ENCODE results near the gene CIRBP. TPM values are rescaled to one million over a fixed set of nuclear protein-coding genes. Genes with fewer than 3 reads are reported as not detected.

The CIRBP gene
- total RNA-seq, 1 donor from 2014 or later, result 421 TPM

- Mint-ChIP-seq H3K36me3 (ENCODE audit: low read depth) (peaks cover 9% of the 10 kb centered on the region), H3K4me3 (peak overlapping the region; percentile 86), H3K27me3 (ENCODE audit: low read depth) (peaks cover 26% of the 10 kb centered on the region), H3K27ac (ENCODE audit: unreplicated experiment) (no peak overlapping the region), H3K4me1 (peaks cover 43% of the 10 kb centered on the region), H3K9me3 (no peaks in the 10 kb centered on the region)
- no peak for TF ChIP-seq CTCF (conservative IDR thresholded peaks at IDR 0.05)
- no peak for DNase-seq (ENCODE audit: low read depth, low spot score)
These were observed 11.5 kb upstream of the CIRBP start for GRCh38 chr19:1257475-1258162.

GRCh38 chr19:1258163-1258492, 11.0 kb upstream of the CIRBP start:
- DNase-seq (ENCODE audit: low read depth, low spot score), result no peak
- H3K27ac Mint-ChIP-seq (ENCODE audit: unreplicated experiment), result no peak overlapping the region
- peaks cover 47% of the 10 kb centered on the region for H3K4me1 Mint-ChIP-seq
- H3K36me3 Mint-ChIP-seq (ENCODE audit: low read depth), result peaks cover 9% of the 10 kb centered on the region
- peak overlapping the region; percentile 86 for H3K4me3 Mint-ChIP-seq
- no peaks in the 10 kb centered on the region for H3K9me3 Mint-ChIP-seq
- H3K27me3 Mint-ChIP-seq (ENCODE audit: low read depth), result peaks cover 27% of the 10 kb centered on the region
- TF ChIP-seq CTCF (conservative IDR thresholded peaks at IDR 0.05), result no peak

- Mint-ChIP-seq H3K9me3 (no peaks in the 10 kb centered on the region), H3K4me3 (peak overlapping the region; percentile 86), H3K27ac (ENCODE audit: unreplicated experiment) (no peak overlapping the region), H3K27me3 (ENCODE audit: low read depth) (peaks cover 30% of the 10 kb centered on the region), H3K36me3 (ENCODE audit: low read depth) (peaks cover 9% of the 10 kb centered on the region), H3K4me1 (peaks cover 51% of the 10 kb centered on the region)
- TF ChIP-seq CTCF (conservative IDR thresholded peaks at IDR 0.05), result no peak
- DNase-seq (ENCODE audit: low read depth, low spot score), result no peak
These were observed 10.4 kb upstream of the CIRBP start for GRCh38 chr19:1258707-1259205.

- Mint-ChIP-seq H3K27me3 (ENCODE audit: low read depth) (peaks cover 30% of the 10 kb centered on the region), H3K9me3 (no peaks in the 10 kb centered on the region), H3K4me1 (peaks cover 55% of the 10 kb centered on the region), H3K36me3 (ENCODE audit: low read depth) (peaks cover 9% of the 10 kb centered on the region), H3K27ac (ENCODE audit: unreplicated experiment) (peak overlapping the region; percentile 71), H3K4me3 (peak overlapping the region; percentile 86)
- no peak for TF ChIP-seq CTCF (conservative IDR thresholded peaks at IDR 0.05)
- no peak for DNase-seq (ENCODE audit: low read depth, low spot score)
These were observed 9.8 kb upstream of the CIRBP start for GRCh38 chr19:1259206-1259875.

- peak overlapping the region; percentile 71 for H3K27ac Mint-ChIP-seq (ENCODE audit: unreplicated experiment)
- peaks cover 62% of the 10 kb centered on the region for H3K4me1 Mint-ChIP-seq
- DNase-seq (ENCODE audit: low read depth, low spot score), result no peak
- peak overlapping the region; percentile 86 for H3K4me3 Mint-ChIP-seq
- no peaks in the 10 kb centered on the region for H3K9me3 Mint-ChIP-seq
- no peak for TF ChIP-seq CTCF (conservative IDR thresholded peaks at IDR 0.05)
- peaks cover 33% of the 10 kb centered on the region for H3K27me3 Mint-ChIP-seq (ENCODE audit: low read depth)
- peaks cover 4% of the 10 kb centered on the region for H3K36me3 Mint-ChIP-seq (ENCODE audit: low read depth)
These were observed 9.0 kb upstream of the CIRBP start for GRCh38 chr19:1259876-1260748.

All from neural crest cell (in vitro differentiated cells).